AG08395 (cell line): ENCODE data around the gene DCDC2B.
A peak's percentile ranks its signal among the peaks of the same experiment; 100 is the strongest.

ENCODE experiments used
- DNase-seq: peaks from one replicate; pipeline ENCODE4 v3.0.0; 2012; ENCODE audit warnings: mixed read lengths, low spot score

Gene DCDC2B

GRCh38 chr1:32223683-32224082 is 14.8 kb downstream of the DCDC2B start:
- DNase-seq, result no peak

GRCh38 chr1:32224285-32224684 is 15.4 kb downstream of the DCDC2B start:
- DNase-seq, result no peak

DNA sequence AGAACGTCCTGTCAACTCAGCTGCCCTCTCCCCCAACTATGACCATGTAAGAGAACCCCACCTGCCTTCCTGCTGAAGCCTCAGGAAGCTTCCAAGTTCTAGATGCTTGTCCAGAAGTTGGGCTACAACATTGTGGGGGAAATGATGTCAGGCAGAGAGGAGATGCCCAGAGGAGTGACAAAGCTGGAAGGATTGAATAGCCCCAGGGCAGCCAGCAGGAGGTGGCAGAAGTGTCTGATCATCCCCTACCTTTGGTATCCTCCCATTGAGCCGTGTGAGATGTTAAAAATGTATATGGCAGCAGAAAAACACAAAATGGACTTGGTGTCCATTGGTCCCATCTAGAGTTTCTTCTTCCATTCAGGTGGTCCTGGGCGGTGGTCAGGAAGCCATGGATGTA is 19.9 kb downstream of the DCDC2B start:
- no peak for DNase-seq

DNA sequence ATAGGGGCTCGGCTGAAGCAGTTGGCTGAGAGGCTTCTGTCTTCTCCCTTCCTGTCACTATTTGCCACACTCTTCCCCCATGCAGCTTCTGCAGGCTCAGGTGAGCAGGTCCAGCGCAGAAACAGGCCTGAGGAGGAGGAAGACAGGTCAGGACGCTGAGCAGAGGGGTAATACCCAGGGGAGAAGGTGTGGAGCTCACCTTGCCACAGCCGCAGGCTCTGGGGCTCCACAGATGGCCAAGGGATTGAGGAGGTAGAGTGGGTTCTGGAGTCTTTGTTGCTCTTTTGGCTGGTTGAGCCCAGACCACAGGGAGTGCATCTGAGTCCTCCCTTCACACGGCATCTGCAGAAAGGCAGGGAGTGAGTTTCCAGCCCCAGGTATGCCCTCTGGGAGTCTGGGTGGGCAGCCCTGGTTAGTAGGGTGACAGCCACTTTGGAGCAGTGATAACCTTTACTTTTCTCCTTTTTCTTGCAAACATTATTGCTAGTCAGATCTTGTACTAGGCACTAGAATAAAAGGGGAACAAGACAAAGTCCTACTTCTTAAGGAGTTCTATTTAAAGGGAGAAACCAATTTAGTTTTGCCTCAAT is 23.0 kb downstream of the DCDC2B start:
- no peak for DNase-seq

GRCh38 chr1:32232558-32233304 is 23.8 kb downstream of the DCDC2B start:
- DNase-seq, result no peak

- DNase-seq, result no peak
These were observed 25.9 kb downstream of the DCDC2B start for GRCh38 chr1:32234792-32235191.

- DNase-seq, result no peak
These were observed 30.4 kb downstream of the DCDC2B start for GRCh38 chr1:32239337-32239736.

DNA sequence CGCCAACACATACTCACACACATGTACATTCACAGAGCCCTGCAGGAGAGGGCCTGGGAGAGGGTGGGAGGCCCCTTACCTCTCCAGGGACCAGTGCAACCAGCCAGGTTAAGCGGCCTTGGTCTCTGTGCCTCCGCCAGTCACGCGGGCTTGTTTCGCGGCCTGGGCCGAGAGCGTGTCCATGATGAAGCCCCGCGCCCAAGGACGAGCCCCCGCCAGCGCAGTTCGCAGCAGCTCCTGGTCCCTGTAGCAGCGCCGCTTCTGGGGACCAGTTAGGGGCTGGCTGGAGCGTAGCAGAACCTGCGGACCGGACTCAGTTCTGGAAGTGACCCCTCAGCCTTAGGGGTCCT is 30.9 kb downstream of the DCDC2B start:
- DNase-seq, result no peak

DNA sequence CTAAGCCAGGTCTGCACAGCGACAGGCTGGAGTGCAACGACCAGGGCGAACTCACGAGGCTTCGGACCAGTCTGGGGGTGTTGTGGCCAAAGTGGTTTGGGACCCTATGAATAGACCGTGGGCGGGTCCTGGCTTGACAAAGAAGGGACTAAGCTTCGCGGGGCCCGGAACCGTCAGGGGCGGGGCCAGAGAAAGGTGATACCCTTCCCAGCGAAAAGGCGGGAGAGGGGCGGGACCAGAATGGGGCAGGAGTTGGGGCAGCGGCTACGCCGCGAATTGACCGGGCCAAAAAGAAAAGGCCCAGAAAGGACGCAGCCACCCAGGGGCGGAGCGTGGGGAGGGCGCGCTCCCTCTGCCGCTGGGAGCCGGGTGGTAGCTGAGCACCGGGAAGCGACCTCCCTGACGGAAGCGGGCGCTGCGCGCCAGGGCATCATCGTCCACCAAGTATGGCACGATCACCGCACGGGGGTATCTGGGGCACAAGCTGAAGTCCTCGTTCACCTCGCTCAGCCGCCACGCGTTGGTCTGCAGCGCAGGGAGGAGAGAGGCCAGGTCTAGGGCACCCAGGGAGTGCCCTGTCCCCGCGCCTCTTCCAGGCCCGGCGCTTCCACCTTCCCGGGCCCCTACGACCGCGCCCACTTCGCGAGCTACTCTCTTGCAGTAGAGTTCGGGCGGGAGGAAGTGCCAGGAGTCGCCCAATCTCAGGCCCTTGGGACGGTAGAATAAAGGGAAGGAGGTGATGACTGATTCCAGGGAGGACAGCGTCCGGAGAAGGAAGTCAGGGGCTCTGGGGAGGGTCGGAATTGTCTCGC is 31.5 kb downstream of the DCDC2B start:
- peak; percentile 55 for DNase-seq

DNA sequence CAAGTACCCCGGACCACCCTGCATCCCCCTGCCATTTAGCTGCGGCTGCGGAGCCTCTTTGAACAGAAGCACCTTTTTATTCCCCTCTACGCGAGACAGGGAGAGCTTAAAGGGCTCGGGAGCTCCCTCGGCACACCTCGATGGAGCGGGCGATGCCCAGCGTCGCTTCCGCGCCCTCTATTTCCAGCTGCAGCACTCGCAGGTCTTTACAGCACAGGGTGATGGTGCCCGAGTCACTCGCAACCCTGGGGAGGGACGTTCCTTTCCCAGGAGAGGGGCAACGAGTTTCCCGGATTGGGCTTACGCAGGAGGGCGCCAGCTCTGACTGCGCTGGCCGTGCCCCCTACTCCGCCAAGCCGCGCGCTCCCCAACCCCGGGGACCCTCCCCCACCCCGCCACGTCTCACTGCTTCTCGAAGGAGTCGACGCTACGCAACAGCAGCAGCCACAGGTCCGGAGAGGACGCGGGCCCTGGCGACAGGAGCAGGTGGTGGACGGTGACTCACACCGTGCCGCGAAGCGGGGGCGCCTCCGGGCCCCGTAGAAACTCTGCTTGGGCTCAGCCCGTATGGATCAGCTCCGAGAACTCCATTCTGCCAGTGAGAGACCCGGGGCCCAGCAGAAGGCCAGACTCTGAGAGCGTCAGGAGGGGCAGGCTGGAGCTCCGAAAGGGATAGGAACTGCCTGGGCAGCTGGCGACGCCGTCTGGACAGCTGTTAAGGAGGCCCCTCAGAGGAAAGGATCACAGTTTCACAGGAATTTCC is 32.3 kb downstream of the DCDC2B start:
- DNase-seq, result peak; percentile 47

DNA sequence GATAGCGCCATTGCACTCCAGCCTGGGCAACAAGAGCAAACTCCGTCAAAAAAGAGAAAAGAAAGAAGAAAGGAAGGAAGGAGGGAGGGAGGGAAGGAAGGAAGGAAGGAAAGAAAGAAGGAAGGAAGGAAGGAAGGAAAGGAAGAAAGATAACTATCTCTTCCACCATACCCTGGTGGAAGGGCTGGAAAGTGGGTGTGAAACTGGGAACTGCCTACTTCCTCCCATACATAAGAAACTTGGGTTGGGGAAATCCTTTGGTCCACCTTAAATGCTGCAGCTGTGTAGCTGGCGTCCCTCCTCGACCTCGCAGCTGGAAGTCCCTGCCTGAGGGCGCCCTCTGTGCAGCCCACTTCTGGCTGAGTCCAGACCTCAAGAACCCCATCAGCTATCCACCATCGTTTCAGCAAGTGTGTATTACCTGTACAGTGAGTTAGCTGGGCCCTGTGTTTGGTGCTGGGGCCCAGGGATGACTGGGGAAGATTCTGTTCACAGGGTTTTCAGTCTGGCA is 33.5 kb downstream of the DCDC2B start:
- DNase-seq, result no peak

DNA sequence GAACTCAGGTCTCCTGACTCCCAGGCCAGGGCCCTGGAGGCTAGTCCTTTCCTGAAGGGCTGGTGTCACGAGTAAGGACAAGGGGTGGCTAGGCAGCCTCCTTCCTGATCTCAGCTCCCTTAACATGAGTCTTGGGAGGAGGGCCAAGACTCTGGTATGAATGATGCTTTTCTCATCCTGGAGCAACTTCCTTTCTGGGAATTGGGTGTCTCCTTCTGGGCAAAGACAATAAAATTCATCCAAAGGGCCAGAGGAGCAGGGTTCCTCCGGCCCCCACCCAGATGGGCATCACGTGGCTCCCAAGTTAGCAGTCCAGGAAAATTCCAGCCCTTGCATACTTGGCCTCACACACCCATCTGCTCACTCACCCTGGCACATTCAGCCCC is 38.0 kb downstream of the DCDC2B start, which contains the start of gene FAM167B:
Gene FAM167B (plus strand): TSS at position 335 of the 386 bp plus-strand sequence. CDS start 200 bp downstream, outside the sequence.
- peak; percentile 90 for DNase-seq

DNA sequence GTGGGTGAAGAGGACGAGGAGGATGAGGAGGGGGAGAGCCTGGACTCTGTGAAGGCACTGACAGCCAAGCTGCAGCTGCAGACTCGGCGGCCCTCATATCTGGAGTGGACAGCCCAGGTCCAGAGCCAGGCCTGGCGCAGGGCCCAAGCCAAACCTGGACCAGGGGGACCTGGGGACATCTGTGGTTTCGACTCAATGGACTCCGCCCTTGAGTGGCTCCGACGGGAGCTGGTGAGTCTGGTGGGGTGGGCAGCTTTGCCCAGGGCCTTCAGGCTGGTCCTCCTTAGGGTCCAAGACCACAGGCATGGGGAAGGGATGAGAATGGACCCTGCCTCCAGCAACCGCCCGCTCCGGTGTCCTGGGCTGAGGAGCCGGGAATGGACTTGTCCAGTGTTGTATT is 38.6 kb downstream of the DCDC2B start:
- DNase-seq, result no peak

DNA sequence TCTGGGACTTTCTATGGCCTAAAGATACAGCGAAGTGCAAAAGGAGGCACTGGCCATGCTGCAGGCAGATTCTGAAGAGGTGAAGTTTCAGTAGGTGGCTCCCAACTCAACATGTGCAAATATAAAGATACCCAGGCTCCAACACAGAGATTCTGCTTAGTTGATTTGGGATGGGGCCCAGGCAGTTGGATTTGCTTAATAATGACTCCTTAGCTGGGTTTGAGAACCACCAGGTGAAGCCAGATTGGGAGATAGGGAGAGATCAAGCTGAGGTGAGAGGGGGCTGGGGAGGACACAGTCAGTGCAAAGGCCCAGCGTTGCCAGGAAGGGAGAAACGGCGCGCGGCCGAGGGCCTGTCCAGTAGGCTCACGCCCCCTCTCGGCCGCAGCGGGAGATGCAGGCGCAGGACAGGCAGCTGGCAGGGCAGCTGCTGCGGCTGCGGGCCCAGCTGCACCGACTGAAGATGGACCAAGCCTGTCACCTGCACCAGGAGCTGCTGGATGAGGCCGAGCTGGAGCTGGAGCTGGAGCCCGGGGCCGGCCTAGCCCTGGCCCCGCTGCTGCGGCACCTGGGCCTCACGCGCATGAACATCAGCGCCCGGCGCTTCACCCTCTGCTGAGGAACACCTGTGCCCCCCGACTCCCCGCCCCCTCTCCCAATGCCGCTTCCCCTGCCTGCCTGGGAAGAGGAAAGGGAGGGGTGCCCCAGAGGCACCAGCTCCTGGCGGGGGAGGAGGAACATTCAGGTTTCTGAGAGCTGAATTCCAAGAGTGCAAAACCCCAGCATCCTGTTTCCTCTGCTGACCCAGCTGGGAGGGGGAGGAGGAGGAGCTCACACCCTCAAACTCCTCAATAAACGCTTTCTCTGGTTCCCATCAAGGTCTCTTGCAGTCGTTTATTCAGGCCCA is 39.3 kb downstream of the DCDC2B start:
- DNase-seq, result peak; percentile 67

DNA sequence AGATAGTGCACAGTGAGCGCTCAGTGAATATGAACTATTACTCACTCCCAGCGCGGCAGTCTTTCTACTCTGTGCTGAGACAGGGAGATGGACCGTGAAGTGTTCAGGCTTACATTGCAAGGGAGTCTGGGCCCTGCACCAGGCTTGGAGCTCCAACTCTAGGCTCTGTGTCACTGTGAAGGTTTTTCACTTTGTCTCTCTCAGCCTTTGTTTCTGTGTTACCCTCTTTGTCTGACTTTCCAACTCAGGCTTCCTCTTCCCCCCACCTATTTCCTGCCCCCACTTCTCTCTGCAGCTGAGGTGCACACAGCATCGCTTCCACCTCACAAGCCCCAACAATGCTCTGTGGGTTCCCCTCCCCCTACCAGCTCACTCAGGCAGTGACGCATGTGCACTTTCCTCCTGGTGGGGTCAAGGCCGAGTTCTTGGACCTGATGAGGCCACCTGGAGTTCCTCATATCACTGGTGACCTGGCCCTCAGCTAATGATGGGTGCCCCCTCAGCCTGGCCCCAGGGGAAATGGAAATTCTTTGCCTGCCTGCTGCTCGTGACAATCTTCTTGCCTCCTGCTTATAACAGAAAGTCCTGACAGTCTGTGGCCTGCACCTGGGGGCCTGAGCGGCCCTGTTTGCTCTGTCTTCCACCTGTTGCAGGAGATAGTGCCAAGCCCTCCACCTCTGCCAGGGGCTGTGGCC is 41.1 kb downstream of the DCDC2B start:
- no peak for DNase-seq

DNA sequence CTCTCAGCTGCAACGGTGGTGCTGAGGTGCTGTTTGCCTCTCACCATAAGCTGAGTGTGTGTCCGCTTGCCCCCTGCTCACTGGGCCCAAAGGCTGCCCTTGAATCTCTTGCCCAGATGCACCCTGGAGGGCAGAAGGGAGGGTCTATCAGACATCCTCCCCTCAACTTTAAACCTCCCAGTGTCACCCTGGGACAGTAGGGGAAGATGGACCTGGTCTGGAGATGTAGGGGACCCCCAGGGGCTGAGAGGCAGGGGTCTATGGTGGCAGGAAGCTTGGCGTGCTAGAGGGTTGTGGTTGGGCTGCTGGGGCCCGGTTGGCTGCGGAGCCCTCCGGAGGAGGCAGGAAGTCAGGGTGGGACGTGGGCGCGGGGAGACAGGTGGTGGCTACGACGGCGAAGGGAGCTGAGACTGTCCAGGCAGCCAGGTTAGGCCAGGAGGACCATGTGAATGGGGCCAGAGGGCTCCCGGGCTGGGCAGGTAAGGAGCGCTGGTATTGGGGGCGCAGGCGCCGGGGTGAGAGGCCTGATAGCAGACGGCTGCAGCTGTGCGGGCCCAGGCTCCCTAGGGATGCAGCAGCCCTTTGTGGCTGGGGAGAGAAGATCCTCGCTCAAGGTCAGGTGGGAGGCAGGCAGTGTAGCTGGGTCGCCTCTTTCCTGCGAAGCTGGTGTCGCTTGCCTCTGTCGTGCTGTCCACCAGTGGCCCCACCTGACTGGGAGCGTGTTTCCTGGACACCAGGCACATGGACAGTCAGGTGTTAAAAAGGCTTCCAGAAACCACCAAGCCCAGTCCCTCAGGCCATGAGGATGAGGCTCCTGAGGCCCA is 42.2 kb downstream of the DCDC2B start, which contains the start of gene LCK:
Gene LCK (plus strand): TSS at position 373 of the 824 bp plus-strand sequence. CDS start 23,065 bp downstream, outside the sequence.
- DNase-seq, result no peak

DNA sequence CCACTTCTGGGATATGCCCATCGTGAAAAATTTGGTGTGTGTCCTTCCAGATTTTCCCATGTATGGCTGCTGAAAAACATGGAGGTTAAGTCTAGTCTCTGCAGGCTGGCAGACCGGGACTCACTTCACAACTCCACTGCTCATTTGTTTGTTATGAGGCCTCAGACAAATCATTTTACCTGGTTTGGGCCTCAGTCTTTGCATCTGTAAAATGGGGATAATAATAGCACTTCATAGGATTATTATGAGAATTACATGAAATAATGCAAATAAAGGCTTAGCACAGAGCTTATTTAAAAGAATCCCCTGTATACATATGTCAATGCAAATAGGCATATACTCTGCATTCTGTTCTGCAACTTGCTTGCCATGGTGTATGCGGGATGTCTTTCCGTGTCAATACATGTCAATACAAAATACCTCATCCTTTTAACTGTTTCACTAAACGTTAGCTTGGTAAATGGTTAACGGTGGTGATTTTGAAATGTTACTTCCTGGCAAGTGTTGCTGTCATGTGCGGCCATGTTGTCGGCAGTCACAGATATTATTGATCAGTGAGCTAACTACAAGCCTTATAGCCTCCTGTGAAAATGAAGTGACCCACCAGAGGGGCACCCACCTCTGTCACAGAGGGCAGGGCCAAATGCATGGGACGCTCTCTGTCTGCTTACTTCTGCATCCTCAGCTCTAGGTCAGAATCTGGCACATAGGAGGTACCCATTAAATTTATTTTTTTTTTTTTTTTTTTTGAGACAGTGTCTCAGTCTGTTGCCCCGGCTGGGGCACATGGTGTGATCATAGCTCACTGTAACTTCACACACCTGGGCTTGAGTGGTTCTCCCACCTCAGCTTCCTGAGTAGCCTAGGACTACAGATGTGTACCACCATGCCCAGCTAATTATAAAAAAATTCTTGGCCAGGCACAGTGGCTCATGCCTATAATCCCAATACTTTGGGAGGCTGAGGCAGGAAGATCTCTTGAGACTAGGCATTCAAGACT is 46.5 kb downstream of the DCDC2B start:
- DNase-seq, result no peak
